HEK293T (cell line): Measurements from ENCODE around the gene NETO1.

ENCODE experiments used
- CTCF ChIA-PET: fragments of 350-600 bp; formaldehyde crosslinking; extraction: SDS; loops from one replicate; lab custom pipeline; 2021; ENCODE audit warnings: antibody characterized with exemption, inconsistent platforms; lab: Yijun Ruan, JAX
- POLR2A ChIA-PET: fragments of 350-600 bp; formaldehyde crosslinking; extraction: SDS; loops from one replicate; lab custom pipeline; 2020; ENCODE audit warnings: antibody characterized with exemption, inconsistent platforms; lab: Yijun Ruan, JAX
- DNase-seq: peaks from one replicate; pipeline ENCODE4 v3.0.0; 2012; ENCODE audit warnings: mixed read lengths; ENCODE audit errors: extremely low spot score
- ARNT ChIP-seq: fragments of 450-650 bp; IDR thresholded peaks from 2 replicates; pipeline ENCODE4 v1.6.1; 2017; ENCODE audit warnings: mild to moderate bottlenecking
- BHLHE40 ChIP-seq: fragments of 450-650 bp; IDR thresholded peaks from 2 replicates; pipeline ENCODE4 v1.6.1; 2016; ENCODE audit warnings: mild to moderate bottlenecking, moderate library complexity, borderline replicate concordance
- CTBP1 ChIP-seq: fragments of 450-650 bp; IDR thresholded peaks from 2 replicates; pipeline ENCODE4 v1.6.1; 2016; ENCODE audit warnings: borderline replicate concordance
- ELF4 ChIP-seq: fragments of 450-650 bp; IDR thresholded peaks from 2 replicates; pipeline ENCODE4 v1.6.1; 2017; ENCODE audit warnings: antibody characterized with exemption
- FOXA1 ChIP-seq: fragments of 450-650 bp; IDR thresholded peaks from 2 replicates; pipeline ENCODE4 v1.6.1; 2016; ENCODE audit warnings: mild to moderate bottlenecking
- FOXK2 ChIP-seq: fragments of 450-650 bp; IDR thresholded peaks from 2 replicates; pipeline ENCODE4 v1.6.1; 2016; ENCODE audit warnings: mild to moderate bottlenecking
- FOXM1 ChIP-seq: fragments of 450-650 bp; IDR thresholded peaks from 2 replicates; pipeline ENCODE4 v1.6.1; 2017; ENCODE audit warnings: mild to moderate bottlenecking, borderline replicate concordance
- HDGF ChIP-seq: fragments of 450-650 bp; IDR thresholded peaks from 2 replicates; pipeline ENCODE4 v1.6.1; 2017; ENCODE audit warnings: antibody characterized with exemption, borderline replicate concordance
- L3MBTL2 ChIP-seq: fragments of 450-650 bp; conservative IDR thresholded peaks from 2 replicates; pipeline ENCODE4 v1.6.1; 2016; ENCODE audit warnings: mild to moderate bottlenecking
- LEF1 ChIP-seq: fragments of 450-650 bp; IDR thresholded peaks from 2 replicates; pipeline ENCODE4 v1.6.1; 2017; ENCODE audit warnings: mild to moderate bottlenecking, borderline replicate concordance
- NFRKB ChIP-seq: fragments of 450-650 bp; IDR thresholded peaks from 2 replicates; pipeline ENCODE4 v1.6.1; 2016; ENCODE audit warnings: mild to moderate bottlenecking, moderate library complexity
- PKNOX1 ChIP-seq: fragments of 450-650 bp; IDR thresholded peaks from 2 replicates; pipeline ENCODE4 v1.6.1; 2016
- SP1 ChIP-seq: fragments of 450-650 bp; IDR thresholded peaks from 2 replicates; pipeline ENCODE4 v1.6.1; 2017
- SUZ12 ChIP-seq: fragments of 450-650 bp; IDR thresholded peaks from 2 replicates; pipeline ENCODE4 v1.6.1; 2016; ENCODE audit warnings: mild to moderate bottlenecking
- TARDBP ChIP-seq: fragments of 450-650 bp; IDR thresholded peaks from 2 replicates; pipeline ENCODE4 v1.6.1; 2016
- ZNF384 ChIP-seq: fragments of 450-650 bp; IDR thresholded peaks from 2 replicates; pipeline ENCODE4 v1.6.1; 2016

Gene NETO1

GRCh38 chr18:72819050-72819449 is 48.7 kb downstream of the NETO1 start:
- TF ChIP-seq CTBP1 (no peak), FOXK2 (no peak), TARDBP (no peak), PKNOX1 (no peak), FOXA1 (no peak), BHLHE40 (no peak), FOXM1 (no peak)
- POLR2A ChIA-PET, result no interaction called here
- CTCF ChIA-PET, result no interaction called here
- no peak for DNase-seq

GRCh38 chr18:72811047-72811446 is 56.7 kb downstream of the NETO1 start:
- no peak for DNase-seq
- POLR2A ChIA-PET, result no interaction called here
- TF ChIP-seq ZNF384 (no peak), BHLHE40 (no peak), LEF1 (no peak), HDGF (no peak), SUZ12 (no peak), TARDBP (no peak), SP1 (no peak)
- CTCF ChIA-PET, result no interaction called here

- no peak for TF ChIP-seq L3MBTL2
- TF ChIP-seq ARNT, result no peak
- no peak for TF ChIP-seq CTBP1
- TF ChIP-seq BHLHE40, result no peak
- no peak for TF ChIP-seq FOXA1
- TF ChIP-seq ELF4, result no peak
- ChIA-PET CTCF (no interaction called here), POLR2A (no interaction called here)
- DNase-seq, result no peak
Measured at GRCh38 chr18:72808680-72809079, 59.1 kb downstream of the NETO1 start.

GRCh38 chr18:72799106-72799505 is 68.7 kb downstream of the NETO1 start:
- ChIA-PET CTCF (no interaction called here), POLR2A (no interaction called here)
- TF ChIP-seq FOXM1, result no peak
- no peak for TF ChIP-seq CTBP1
- no peak for TF ChIP-seq LEF1
- no peak for TF ChIP-seq SUZ12
- no peak for TF ChIP-seq TARDBP
- no peak for TF ChIP-seq HDGF
- TF ChIP-seq FOXK2, result no peak
- TF ChIP-seq L3MBTL2, result no peak
- TF ChIP-seq ELF4, result no peak
- no peak for TF ChIP-seq PKNOX1
- TF ChIP-seq ZNF384, result no peak
- DNase-seq, result no peak

GRCh38 chr18:72783530-72783929 is 84.3 kb downstream of the NETO1 start:
- POLR2A ChIA-PET, result no interaction called here
- CTCF ChIA-PET, result no interaction called here
- TF ChIP-seq L3MBTL2, result no peak
- no peak for TF ChIP-seq FOXA1
- TF ChIP-seq PKNOX1, result no peak
- no peak for TF ChIP-seq NFRKB
- TF ChIP-seq TARDBP, result no peak
- TF ChIP-seq FOXM1, result no peak
- no peak for TF ChIP-seq ELF4
- no peak for TF ChIP-seq SP1
- no peak for TF ChIP-seq ZNF384
- no peak for TF ChIP-seq ARNT
- no peak for TF ChIP-seq CTBP1
- no peak for TF ChIP-seq SUZ12
- DNase-seq, result no peak

GRCh38 chr18:72774914-72775313 is 92.9 kb downstream of the NETO1 start:
- TF ChIP-seq HDGF (no peak), CTBP1 (no peak), SUZ12 (no peak), LEF1 (no peak), SP1 (no peak), L3MBTL2 (no peak), ELF4 (no peak)
- ChIA-PET POLR2A (no interaction called here), CTCF (no interaction called here)
- no peak for DNase-seq

- ChIA-PET POLR2A (no interaction called here), CTCF (interaction anchor here (0.6 kb wide), 1 partner anchor 71 kb away, joined by 3 read pairs; no protein-coding TSS in a partner anchor)
- no peak for TF ChIP-seq SP1
- no peak for TF ChIP-seq TARDBP
- no peak for TF ChIP-seq L3MBTL2
- TF ChIP-seq ARNT, result no peak
- no peak for TF ChIP-seq NFRKB
- TF ChIP-seq SUZ12, result no peak
- no peak for TF ChIP-seq FOXA1
- TF ChIP-seq BHLHE40, result no peak
- no peak for TF ChIP-seq FOXK2
- no peak for TF ChIP-seq PKNOX1
- no peak for TF ChIP-seq ZNF384
- TF ChIP-seq CTBP1, result no peak
- no peak for TF ChIP-seq LEF1
- TF ChIP-seq HDGF, result no peak
- TF ChIP-seq ELF4, result no peak
- TF ChIP-seq FOXM1, result no peak
- no peak for DNase-seq
Measured at GRCh38 chr18:72772916-72773315, 94.9 kb downstream of the NETO1 start.
